NCI-H2029 treated with DMSO at 0.1 percent for 48 hours (cell line): Measurements from ENCODE around the gene LTF.
"Not testable (repeated sequence)": the region's sequence is repeated elsewhere in the genome, so short reads cannot be mapped to it uniquely, and the experiment has no call there.

Experiments used
- DNase-seq: peaks from one replicate; lab custom pipeline; 2025; lab: John Stamatoyannopoulos, UW

The LTF gene

DNA sequence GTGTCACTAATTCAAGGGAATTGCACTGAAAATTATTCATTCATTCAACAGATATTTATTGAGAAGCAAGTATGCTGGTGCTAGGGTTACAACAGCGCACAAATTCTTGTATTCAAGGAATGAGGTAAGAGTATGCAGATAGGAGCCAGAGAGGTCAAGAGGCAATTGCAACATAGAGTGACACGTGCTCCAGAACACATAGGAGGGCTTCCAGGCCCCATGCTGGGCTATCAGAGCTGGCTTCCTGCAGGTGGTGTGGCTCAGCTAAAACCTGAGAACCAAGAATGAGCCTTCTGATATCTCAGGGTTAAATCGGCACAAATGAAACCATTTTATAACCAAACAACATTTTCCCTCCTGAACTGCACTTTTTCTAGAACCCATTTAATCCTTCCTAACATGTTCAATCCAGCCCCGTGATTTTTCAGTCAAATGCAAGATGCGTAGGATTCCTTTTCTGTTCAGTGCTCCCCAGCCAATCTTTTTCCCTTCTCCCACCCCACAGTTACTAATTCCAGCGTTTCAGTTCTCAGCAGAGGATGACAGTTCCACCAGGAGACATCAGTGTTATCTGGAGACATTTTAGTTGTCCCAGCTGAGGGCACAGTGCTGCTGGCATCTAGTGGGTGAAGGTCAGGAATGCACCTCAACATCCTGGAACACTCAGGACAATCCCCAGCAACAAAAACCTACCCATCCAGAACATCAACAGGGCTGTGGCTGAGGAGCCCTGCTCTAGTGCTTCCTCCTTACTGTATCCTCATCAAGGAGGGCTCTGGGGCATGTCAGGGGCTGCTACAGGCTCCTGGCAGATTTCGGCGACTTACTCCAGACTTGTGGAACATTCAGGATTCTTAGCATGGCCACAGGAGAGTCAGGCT is 70.9 kb downstream of the LTF start:
- peak; percentile 63 for DNase-seq

GRCh38 chr3:46393011-46393410 is 71.7 kb downstream of the LTF start:
- DNase-seq: no peak

DNA sequence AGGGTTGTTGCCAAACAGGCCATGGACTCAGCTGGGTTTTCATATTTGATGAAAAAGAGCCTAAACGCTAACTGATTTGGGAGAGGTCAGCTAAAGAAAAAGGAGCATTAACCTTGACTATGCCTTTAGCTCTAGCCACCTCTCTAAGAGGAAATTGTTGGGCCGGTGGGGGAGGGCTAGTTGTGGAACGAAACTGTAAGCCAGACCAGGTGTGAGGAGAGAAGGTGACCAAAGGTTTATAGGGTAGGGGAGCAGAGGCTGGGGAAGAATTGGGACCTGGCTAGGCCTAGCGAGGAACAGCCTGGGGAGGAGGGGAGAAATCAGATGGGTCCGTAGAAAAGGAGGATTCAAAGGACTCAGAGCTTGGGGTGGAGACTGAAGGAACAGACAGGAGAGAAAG is 73.2 kb downstream of the LTF start:
- DNase-seq: not testable (repeated sequence)

GRCh38 chr3:46389306-46389705 is 75.4 kb downstream of the LTF start:
- DNase-seq: no peak

GRCh38 chr3:46388847-46389246 is 75.9 kb downstream of the LTF start:
- not testable (repeated sequence) for DNase-seq

- DNase-seq: no peak
Measured at GRCh38 chr3:46386205-46386604, 78.5 kb downstream of the LTF start.
